Adrenal gland (tissue), 12 donors: ENCODE measurements around the gene CATSPERB. TPM values are rescaled to one million over a fixed set of nuclear protein-coding genes. Genes with fewer than 3 reads are reported as not detected.

ENCODE experiments used
- DNase-seq, 7 donors: peaks; one replicate each; pipeline ENCODE4 v3.0.0-alpha.2; 2019 to 2020
- H3K27ac ChIP-seq, 5 donors: fragments of 200-600 bp; sonication (generic) in 4 of 5; 1 replicate in 3 of 5; 2 replicates in 2 of 5; pipeline versions ENCODE4 v1.5.1 to v1.8.0; 2016 to 2020; ENCODE audit warnings: mild to moderate bottlenecking in 1 of 5
- H3K27me3 ChIP-seq: fragments of 200-600 bp; 2 replicates; pipeline ENCODE4 v1.8.0; 2021
- H3K36me3 ChIP-seq, 2 donors: fragments of 200-600 bp; replicated peaks in 1 of 2; 1 replicate in 1 of 2; 2 replicates in 1 of 2; pipeline versions ENCODE4 v1.5.1 to v1.8.0; 2018 to 2022
- H3K4me1 ChIP-seq, 2 donors: fragments of 200-600 bp; replicated peaks in 1 of 2; 1 replicate in 1 of 2; 2 replicates in 1 of 2; pipeline versions ENCODE4 v1.5.1 to v1.8.0; 2018 to 2021
- H3K4me3 ChIP-seq, 4 donors: fragments of 200-600 bp; sonication (generic) in 3 of 4; one replicate each; pipeline ENCODE4 v1.5.1; 2016 to 2018
- H3K9me3 ChIP-seq, 3 donors: fragments of 200-600 bp; sonication (generic) in 1 of 3; replicated peaks in 1 of 3; 1 replicate in 2 of 3; 2 replicates in 1 of 3; pipeline versions ENCODE4 v1.5.1 to v1.8.0; 2016 to 2021
- POLR2A ChIP-seq, 2 donors: fragments of 450-650 bp; IDR thresholded peaks; one replicate each; pipeline ENCODE4 v1.6.1; 2017; ENCODE audit warnings: antibody characterized with exemption in 2 of 2, mild to moderate bottlenecking in 2 of 2, moderate library complexity in 1 of 2
- WGBS, 4 donors: extraction: QIAGEN DNeasy Blood & Tissue Kit in 2 of 4; methylation state at CpG; one replicate each; pipeline versions ENCODE4 v1.1.5 to v1.1.7; 2013 to 2017; 5-methylcytosine and 5-hydroxymethylcytosine counted together
- intact Hi-C, 2 donors: fragments of 100-400 bp; cut with DNase I; formaldehyde crosslinking; loops; one replicate each; pipeline versions ENCODE4 v1.14.1 to v1.15.0; 2022 to 2023
- polyA plus RNA-seq, 3 donors: library from polyadenylated mRNA; stranded (reverse); fragments of 200-250 nt in 2 of 3; fragments of 350-450 nt in 1 of 3; fragmentation: Illumina TruSeq in 1 of 3; extraction: RNeasy Lipid Tissue Mini Kit (QIAGEN cat#74804) in 1 of 3; gene quantifications; one replicate each; pipeline ENCODE4 v1.2.3, GENCODE V29; 2013 to 2014
- total RNA-seq, 9 donors: library from RNA; depleted of rRNA in 4 of 9; stranded (reverse); fragments of >200 nt in 4 of 9; fragments of 120-200 nt in 1 of 9; fragmentation: NEBNext Ultra II Directional in 1 of 9; extraction: Animal tissue kit (Norgen Biotek cat#: 25700) in 1 of 9; gene quantifications; one replicate each; pipeline versions ENCODE4 v1.1.0 to v1.2.4, GENCODE V29; 2013 to 2023
- TF ChIP-seq, protein P1 (sequence below), 6 experiments: fragments of 450-650 bp in 4 of 6; fragments of 200-600 bp in 2 of 6; sonication (generic) in 1 of 6; IDR thresholded peaks; 1 replicate in 5 of 6; 2 replicates in 1 of 6; pipeline versions ENCODE4 v1.5.1 to v1.8.0; 2016 to 2021; ENCODE audit warnings: antibody characterized with exemption in 6 of 6, mild to moderate bottlenecking in 2 of 6, moderate library complexity in 1 of 6
- donor health status: healthy with polysubstance abuse.
- donor health status: Bipolar disorder and iron deficiency.
- donor health status: DM: yes; HTN: yes; CAD: no.
- donor health status: DM: no; HTN: no; CAD: no.
- donor health status: DM: no; HTN: no; CAD: no.
- donor health status: DM: yes; HTN: yes; CAD: no.

The CATSPERB gene
- total and polyA plus RNA-seq, 12 donors, result 0.11 to 3.2 (median 0.70) TPM; not detected in 2

DNA sequence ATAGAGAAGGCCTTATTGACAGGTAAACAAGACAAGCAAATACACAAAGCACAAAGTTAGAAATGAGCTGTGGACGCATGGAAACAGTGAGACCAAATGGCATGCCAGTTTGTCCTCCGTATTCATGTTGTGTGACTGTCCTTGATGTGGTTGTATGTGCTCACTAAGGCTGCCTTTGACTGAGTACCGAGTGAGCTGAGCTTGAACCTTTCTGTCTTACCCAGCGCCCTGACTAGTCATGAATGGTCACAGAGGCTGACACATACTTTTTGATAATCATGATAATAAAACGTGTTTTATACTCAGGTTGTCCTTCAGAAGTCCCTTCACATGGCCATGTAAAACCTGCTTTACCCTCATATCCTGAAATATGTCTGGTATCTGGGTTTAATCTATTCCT is 553 bp upstream of the CATSPERB start:
- no peak overlapping the region for H3K27ac ChIP-seq
- 45 to 63% (median 55%) methylated on average over 5 of the region's 5 CpGs for WGBS, 4 donors
- TF ChIP-seq, protein P1, sequence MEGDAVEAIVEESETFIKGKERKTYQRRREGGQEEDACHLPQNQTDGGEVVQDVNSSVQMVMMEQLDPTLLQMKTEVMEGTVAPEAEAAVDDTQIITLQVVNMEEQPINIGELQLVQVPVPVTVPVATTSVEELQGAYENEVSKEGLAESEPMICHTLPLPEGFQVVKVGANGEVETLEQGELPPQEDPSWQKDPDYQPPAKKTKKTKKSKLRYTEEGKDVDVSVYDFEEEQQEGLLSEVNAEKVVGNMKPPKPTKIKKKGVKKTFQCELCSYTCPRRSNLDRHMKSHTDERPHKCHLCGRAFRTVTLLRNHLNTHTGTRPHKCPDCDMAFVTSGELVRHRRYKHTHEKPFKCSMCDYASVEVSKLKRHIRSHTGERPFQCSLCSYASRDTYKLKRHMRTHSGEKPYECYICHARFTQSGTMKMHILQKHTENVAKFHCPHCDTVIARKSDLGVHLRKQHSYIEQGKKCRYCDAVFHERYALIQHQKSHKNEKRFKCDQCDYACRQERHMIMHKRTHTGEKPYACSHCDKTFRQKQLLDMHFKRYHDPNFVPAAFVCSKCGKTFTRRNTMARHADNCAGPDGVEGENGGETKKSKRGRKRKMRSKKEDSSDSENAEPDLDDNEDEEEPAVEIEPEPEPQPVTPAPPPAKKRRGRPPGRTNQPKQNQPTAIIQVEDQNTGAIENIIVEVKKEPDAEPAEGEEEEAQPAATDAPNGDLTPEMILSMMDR (IDR thresholded peaks at IDR 0.05), result no peak
- TF ChIP-seq POLR2A (IDR thresholded peaks at IDR 0.05), result no peak

DNA sequence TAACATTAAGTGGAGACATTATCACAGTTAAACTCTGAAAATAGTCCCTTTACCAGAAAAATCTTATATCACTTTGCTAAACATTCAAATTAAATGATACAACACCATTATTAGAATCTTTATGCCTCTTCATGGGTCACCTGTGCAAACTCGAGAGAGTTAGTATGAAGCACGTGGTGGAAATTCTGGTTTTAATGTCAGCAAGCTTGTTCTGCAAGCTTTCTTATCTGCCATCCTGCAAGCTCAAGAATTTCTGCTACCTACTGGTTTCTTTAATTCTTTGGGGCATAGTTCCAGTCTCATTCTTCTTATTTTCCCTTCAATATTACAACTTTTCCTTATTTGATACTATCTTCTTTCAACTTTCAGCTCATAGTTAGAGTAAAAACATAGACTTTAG is 868 bp downstream of the CATSPERB start:
- peaks cover 6% of the 10 kb centered on the region for H3K27me3 ChIP-seq
- H3K36me3 ChIP-seq, result no peaks in the 10 kb centered on the region
- intact Hi-C loops, result no loop called here
- no peak overlapping the region for H3K27ac ChIP-seq
- WGBS, 4 donors, result 81 to 95% (median 84%) methylated on average over 2 of the region's 2 CpGs
- H3K4me1 ChIP-seq, result no peaks in the 10 kb centered on the region
- DNase-seq, result no peak
- H3K4me3 ChIP-seq, result no peak overlapping the region
- no peaks in the 10 kb centered on the region for H3K9me3 ChIP-seq
- no peak for TF ChIP-seq POLR2A (IDR thresholded peaks at IDR 0.05)
- TF ChIP-seq, protein P1 (IDR thresholded peaks at IDR 0.05), result no peak

More for the DNA sequence above, 553 bp upstream of the CATSPERB start:
- H3K9me3 ChIP-seq, result no peaks in the 10 kb centered on the region
- intact Hi-C loops, result no loop called here
- no peak overlapping the region for H3K4me3 ChIP-seq
- DNase-seq, result no peak
- no peaks in the 10 kb centered on the region for H3K36me3 ChIP-seq
- no peaks in the 10 kb centered on the region for H3K4me1 ChIP-seq
- H3K27me3 ChIP-seq, result peaks cover 6% of the 10 kb centered on the region

DNA sequence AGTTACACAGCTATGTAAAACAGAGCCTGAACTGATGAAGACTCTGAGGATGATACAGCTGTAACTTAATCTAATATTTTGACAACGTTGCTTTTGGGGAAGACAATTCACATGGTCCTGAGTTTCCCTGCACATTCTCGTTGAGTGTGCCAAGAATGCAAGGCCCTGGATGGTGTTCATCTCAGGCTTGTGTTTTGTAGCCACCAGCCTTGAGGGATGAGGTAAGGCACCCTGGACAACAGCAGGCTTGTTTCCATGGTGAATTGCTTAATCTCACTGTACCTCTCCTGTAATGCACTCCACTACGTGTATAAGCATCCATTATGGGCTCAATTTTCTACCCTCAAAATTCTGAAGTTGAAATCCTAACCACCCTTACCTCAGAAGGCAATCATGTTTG is 2.1 kb downstream of the CATSPERB start:
- Histone ChIP-seq H3K27ac (no peak overlapping the region), H3K4me1 (no peaks in the 10 kb centered on the region), H3K27me3 (no peaks in the 10 kb centered on the region), H3K36me3 (no peaks in the 10 kb centered on the region), H3K4me3 (no peak overlapping the region), H3K9me3 (no peaks in the 10 kb centered on the region)
- WGBS, 4 donors, result 54 to 78% (median 65%) methylated on average over 3 of the region's 3 CpGs
- no peak for TF ChIP-seq POLR2A (IDR thresholded peaks at IDR 0.05)
- TF ChIP-seq, protein P1 (IDR thresholded peaks at IDR 0.05), result no peak
- no peak for DNase-seq
- intact Hi-C loops, result no loop called here

DNA sequence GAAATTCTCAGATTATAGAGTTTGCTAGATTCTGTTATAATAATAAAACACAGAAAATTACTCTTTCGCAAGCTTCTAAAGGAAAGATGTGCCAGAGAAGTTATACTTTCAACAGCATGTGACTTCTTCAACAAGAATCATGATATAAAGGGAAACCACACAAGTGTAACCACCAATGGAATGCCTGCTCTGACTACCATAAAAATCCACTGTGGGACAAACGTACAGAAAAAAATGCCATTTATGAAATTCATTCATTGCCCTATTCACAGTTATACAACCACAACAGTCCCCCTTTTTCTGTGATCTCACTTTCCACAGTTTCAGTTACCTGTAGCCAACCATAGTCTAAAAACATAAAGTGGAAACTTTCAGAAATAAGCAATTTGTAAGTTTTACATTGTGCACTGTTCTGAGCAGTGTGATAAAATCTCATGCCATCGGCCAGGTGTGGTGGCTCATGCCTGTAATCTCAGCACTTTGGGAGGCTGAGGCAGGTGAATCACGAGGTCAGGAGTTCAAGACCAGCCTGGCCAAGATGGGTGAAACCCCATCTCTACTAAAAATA is 3.2 kb downstream of the CATSPERB start:
- no peak overlapping the region for H3K4me3 ChIP-seq
- H3K36me3 ChIP-seq, result no peaks in the 10 kb centered on the region
- no peaks in the 10 kb centered on the region for H3K27me3 ChIP-seq
- DNase-seq, result no peak
- 64 to 69% (median 66%) methylated on average over 4 of the region's 4 CpGs for WGBS, 4 donors
- TF ChIP-seq, protein P1 (IDR thresholded peaks at IDR 0.05), result no peak
- no peak for TF ChIP-seq POLR2A (IDR thresholded peaks at IDR 0.05)
- no peak overlapping the region for H3K27ac ChIP-seq
- intact Hi-C loops, result no loop called here
- H3K9me3 ChIP-seq, result no peaks in the 10 kb centered on the region
- H3K4me1 ChIP-seq, result no peaks in the 10 kb centered on the region
